Measurements from ENCODE around the gene EFCAB6. TPM values are rescaled to one million over a fixed set of nuclear protein-coding genes. Genes with fewer than 3 reads are reported as not detected.

EFCAB6 gene
- polyA plus RNA-seq, 3 donors = not detected

DNA sequence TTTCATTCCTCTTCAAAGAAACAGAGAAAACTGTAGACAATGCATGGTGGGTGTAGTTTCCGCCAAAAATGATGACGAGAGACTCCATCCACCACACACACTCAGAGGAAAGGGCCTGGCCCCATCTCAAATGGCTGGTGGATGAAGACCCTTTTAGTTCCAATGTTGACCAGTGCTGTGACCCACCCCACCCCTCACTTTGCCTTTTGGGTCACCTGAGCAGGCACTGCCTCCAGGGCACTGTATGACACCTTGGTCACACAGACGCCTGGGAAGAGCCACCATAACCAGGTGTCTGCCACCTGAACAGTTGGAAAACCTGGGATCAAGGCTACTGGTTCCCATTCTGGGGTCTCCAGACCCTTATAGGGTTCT is 279.0 kb downstream of the EFCAB6 start:
- H3K27me3 ChIP-seq (ENCODE audit: control insufficient read depth in 2 of 2, insufficient read depth in 2 of 2, low read length in 2 of 2) = no peaks in the 10 kb centered on the region
- no peaks in the 10 kb centered on the region for H3K79me2 ChIP-seq (ENCODE audit: insufficient read depth, low read length)
- no peak overlapping the region for H3K4me2 ChIP-seq (replicated peaks; ENCODE audit: extremely low read depth, low read length, poor library complexity, severe bottlenecking)
- H3K4me3 ChIP-seq (replicated peaks in 1 of 3; ENCODE audit: low read depth in 2 of 3, low read length in 3 of 3) = no peak overlapping the region
- no peaks in the 10 kb centered on the region for H3K36me3 Mint-ChIP-seq
- no peaks in the 10 kb centered on the region for H4K20me1 ChIP-seq (ENCODE audit: insufficient read depth, low read length)
- no peaks in the 10 kb centered on the region for H3K9me3 ChIP-seq (replicated peaks in 1 of 2; ENCODE audit: control insufficient read depth in 1 of 2, insufficient read depth in 1 of 2, low read length in 2 of 2)
- peaks cover 3 to 7% (median 7%) of the 10 kb centered on the region in 3 donors for H3K27me3 Mint-ChIP-seq (ENCODE audit: low read depth in 3 of 3)
- DNase-seq = no peak
- H3K9ac ChIP-seq (ENCODE audit: insufficient read depth, low read length, poor library complexity, severe bottlenecking) = no peak overlapping the region
- H3K27ac Mint-ChIP-seq = no peak overlapping the region
- no peak overlapping the region for H2AFZ ChIP-seq (ENCODE audit: insufficient read depth, low read depth, low read length, poor library complexity, severe bottlenecking)
- H3K4me1 ChIP-seq (ENCODE audit: control insufficient read depth in 1 of 2, insufficient read depth in 2 of 2, low read length in 2 of 2) = no peaks in the 10 kb centered on the region
- 95% methylated on average over 3 of the region's 3 CpGs for WGBS (ENCODE audit: insufficient coverage)
- H3K27ac ChIP-seq (ENCODE audit: low read depth in 1 of 2, low read length in 2 of 2) = no peak overlapping the region
- H3K4me3 Mint-ChIP-seq = no peak overlapping the region
- intact Hi-C loops (cut with micrococcal nuclease) = no loop called here
- TF ChIP-seq CTCF (IDR thresholded peaks at IDR 0.05) = no peak
- H3K36me3 ChIP-seq (replicated peaks in 1 of 2; ENCODE audit: control insufficient read depth in 1 of 2, insufficient read depth in 2 of 2, low read length in 2 of 2) = no peaks in the 10 kb centered on the region
- peaks cover 0 to 2% (median 0%) of the 10 kb centered on the region in 7 donors for H3K9me3 Mint-ChIP-seq
- no peaks in the 10 kb centered on the region for H3K4me1 Mint-ChIP-seq

- H3K36me3 Mint-ChIP-seq = no peaks in the 10 kb centered on the region
These were observed 279.6 kb downstream of the EFCAB6 start for GRCh38 chr22:43532301-43533155.

More at GRCh38 chr22:43532301-43533155, 279.6 kb downstream of the EFCAB6 start:
- H3K4me3 Mint-ChIP-seq = no peak overlapping the region
- Histone ChIP-seq H3K79me2 (ENCODE audit: insufficient read depth, low read length) (no peaks in the 10 kb centered on the region), H3K9ac (ENCODE audit: insufficient read depth, low read length, poor library complexity, severe bottlenecking) (no peak overlapping the region), H3K4me3 (replicated peaks in 1 of 3; ENCODE audit: low read depth in 2 of 3, low read length in 3 of 3) (no peak overlapping the region), H4K20me1 (ENCODE audit: insufficient read depth, low read length) (no peaks in the 10 kb centered on the region), H3K27ac (ENCODE audit: low read depth in 1 of 2, low read length in 2 of 2) (no peak overlapping the region), H3K36me3 (replicated peaks in 1 of 2; ENCODE audit: control insufficient read depth in 1 of 2, insufficient read depth in 2 of 2, low read length in 2 of 2) (no peaks in the 10 kb centered on the region), H2AFZ (ENCODE audit: insufficient read depth, low read depth, low read length, poor library complexity, severe bottlenecking) (no peak overlapping the region), H3K4me2 (replicated peaks; ENCODE audit: extremely low read depth, low read length, poor library complexity, severe bottlenecking) (no peak overlapping the region), H3K4me1 (ENCODE audit: control insufficient read depth in 1 of 2, insufficient read depth in 2 of 2, low read length in 2 of 2) (no peaks in the 10 kb centered on the region), H3K27me3 (ENCODE audit: control insufficient read depth in 2 of 2, insufficient read depth in 2 of 2, low read length in 2 of 2) (no peaks in the 10 kb centered on the region), H3K9me3 (replicated peaks in 1 of 2; ENCODE audit: control insufficient read depth in 1 of 2, insufficient read depth in 1 of 2, low read length in 2 of 2) (no peaks in the 10 kb centered on the region)
- no peaks in the 10 kb centered on the region for H3K4me1 Mint-ChIP-seq
- WGBS (ENCODE audit: insufficient coverage) = 90% methylated on average over 14 of the region's 17 CpGs
- no peak for DNase-seq
- H3K27me3 Mint-ChIP-seq (ENCODE audit: low read depth in 3 of 3) = peaks cover 2 to 7% (median 5%) of the 10 kb centered on the region in 3 donors
- peaks cover 0 to 2% (median 0%) of the 10 kb centered on the region in 7 donors for H3K9me3 Mint-ChIP-seq
- intact Hi-C loops (cut with micrococcal nuclease) = no loop called here
- H3K27ac Mint-ChIP-seq = no peak overlapping the region
- TF ChIP-seq CTCF (IDR thresholded peaks at IDR 0.05) = no peak

All from CD14-positive monocyte (primary cell).